ENCODE results near the gene RHOV.

GRCh38 chr15:40846841-40847222, 27.2 kb downstream of the RHOV start:
- TF ChIP-seq EZH2 (IDR thresholded peaks at IDR 0.05): no peak
- TF ChIP-seq POLR2AphosphoS5 (IDR thresholded peaks at IDR 0.05; ENCODE audit: borderline replicate concordance, low read depth, low read length): no peak
- TF ChIP-seq FOXP2 (optimal IDR thresholded peaks at IDR 0.05; ENCODE audit: control extremely low read depth, extremely low read length, insufficient read depth): no peak

Measured in SK-N-MC (cell line).